Loucy (cell line): ENCODE measurements around the gene CCDC82.

ENCODE experiments used
- H2AFZ ChIP-seq: fragments of 200-600 bp; sonication (generic); 2 replicates; pipeline ENCODE4 v1.6.0; 2016; ENCODE audit warnings: antibody characterized with exemption, mild to moderate bottlenecking, low read length, moderate library complexity
- H3F3A ChIP-seq: fragments of 200-600 bp; 2 replicates; pipeline ENCODE4 v1.6.0; 2016; ENCODE audit warnings: antibody characterized with exemption, low read depth, mild to moderate bottlenecking
- H3K27me3 ChIP-seq: fragments of 200-600 bp; sonication (generic); 2 replicates; pipeline ENCODE4 v1.6.1; 2014; ENCODE audit warnings: low read length, mild to moderate bottlenecking; ENCODE audit not compliant: insufficient read depth, poor library complexity, severe bottlenecking
- H3K36me3 ChIP-seq: fragments of 200-600 bp; sonication (generic); 2 replicates; pipeline ENCODE4 v1.6.1; 2016; ENCODE audit warnings: low read length; ENCODE audit not compliant: insufficient read depth
- H3K4me1 ChIP-seq: fragments of 200-600 bp; sonication (generic); 2 replicates; pipeline ENCODE4 v1.5.1; 2014; ENCODE audit warnings: low read length, mild to moderate bottlenecking; ENCODE audit not compliant: insufficient read depth, poor library complexity, severe bottlenecking
- H3K4me2 ChIP-seq: fragments of 200-600 bp; sonication (generic); 2 replicates; pipeline ENCODE4 v1.6.0; 2014; ENCODE audit warnings: antibody characterized with exemption, low read length, low read depth, mild to moderate bottlenecking; ENCODE audit not compliant: poor library complexity, severe bottlenecking
- H3K4me3 ChIP-seq: fragments of 200-600 bp; sonication (generic); 2 replicates; pipeline ENCODE4 v1.5.1; 2014; ENCODE audit warnings: low read length, mild to moderate bottlenecking, mixed read lengths; ENCODE audit not compliant: poor library complexity, severe bottlenecking
- H3K79me2 ChIP-seq: fragments of 200-600 bp; sonication (generic); 2 replicates; pipeline ENCODE4 v1.6.1; 2014; ENCODE audit warnings: low read length; ENCODE audit not compliant: insufficient read depth
- H3K9ac ChIP-seq: fragments of 200-600 bp; sonication (generic); 2 replicates; pipeline ENCODE4 v1.6.0; 2014; ENCODE audit warnings: mild to moderate bottlenecking, low read depth, low read length, moderate library complexity; ENCODE audit not compliant: poor library complexity, severe bottlenecking
- H3K9me2 ChIP-seq: fragments of 200-600 bp; sonication (generic); replicated peaks from 2 replicates; pipeline ENCODE4 v1.6.1; 2016; ENCODE audit warnings: low read depth, low read length, mixed read lengths
- H3K9me3 ChIP-seq: fragments of 200-600 bp; sonication (generic); 2 replicates; pipeline ENCODE4 v1.6.1; 2014; ENCODE audit warnings: mild to moderate bottlenecking, antibody characterized with exemption, low read length, low read depth; ENCODE audit not compliant: insufficient read depth
- H4K20me1 ChIP-seq: fragments of 200-600 bp; sonication (generic); 2 replicates; pipeline ENCODE4 v1.6.0; 2014; ENCODE audit warnings: antibody characterized with exemption, low read length, mild to moderate bottlenecking; ENCODE audit not compliant: insufficient read depth, poor library complexity, severe bottlenecking
- EZH2phosphoT487 ChIP-seq: fragments of 200-600 bp; IDR thresholded peaks from 2 replicates; pipeline ENCODE4 v1.6.1; 2018; ENCODE audit warnings: antibody characterized with exemption, mild to moderate bottlenecking, moderate library complexity, borderline replicate concordance
- TF ChIP-seq, protein P1 (sequence below): fragments of 200-600 bp; sonication (generic); conservative IDR thresholded peaks from 2 replicates; pipeline ENCODE4 v1.5.1; 2014; ENCODE audit warnings: mild to moderate bottlenecking, antibody characterized with exemption, low read length

Gene CCDC82

DNA sequence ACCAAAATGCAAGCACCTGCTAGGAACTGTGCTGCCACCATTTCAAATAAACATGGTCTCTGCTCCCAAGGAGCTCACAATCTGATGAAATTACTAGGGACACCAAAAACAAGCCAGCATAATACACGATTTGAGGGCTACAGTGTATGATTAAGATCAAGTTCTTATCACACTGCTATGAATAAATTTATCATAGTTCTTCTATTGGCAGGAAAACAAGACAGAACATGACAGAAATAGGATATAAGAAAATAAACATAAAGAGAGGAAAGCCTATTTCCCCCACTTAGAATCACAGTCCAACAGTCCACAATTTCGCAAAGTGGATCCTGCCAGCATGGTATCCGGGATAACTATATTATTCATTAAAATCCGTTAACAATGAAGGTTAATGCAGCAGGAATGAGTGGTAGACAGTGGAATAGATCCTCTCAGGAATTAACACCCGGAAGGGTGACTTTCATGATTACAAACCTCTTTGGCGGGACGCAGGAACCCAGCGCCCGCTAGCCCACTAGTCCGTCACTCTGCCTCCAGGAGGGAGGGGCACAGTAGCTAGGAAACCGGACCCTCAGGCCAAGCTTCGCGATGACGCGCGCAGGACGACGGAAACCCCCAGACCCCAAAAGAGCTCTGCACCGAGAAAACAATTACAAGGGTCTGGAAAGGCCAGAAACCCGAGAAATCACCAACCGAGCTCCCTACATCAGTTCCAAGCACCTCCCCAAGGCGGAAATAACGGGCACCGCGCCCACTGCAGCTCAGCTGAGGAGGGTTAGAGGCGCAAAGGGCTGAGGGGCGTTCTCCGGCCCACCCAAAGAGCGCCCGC is 607 bp downstream of the CCDC82 start:
- peak overlapping the region; percentile 98 for H3K4me3 ChIP-seq
- H3K9me2 ChIP-seq = no peaks in the 10 kb centered on the region
- no peaks in the 10 kb centered on the region for H3K9me3 ChIP-seq
- H2AFZ ChIP-seq = peak overlapping the region; percentile 94
- H4K20me1 ChIP-seq = peaks cover 8% of the 10 kb centered on the region
- H3F3A ChIP-seq = 0 out of 2 replicates have a peak, but pooled peaks cover 3% of the 10 kb centered on the region
- peak overlapping the region; percentile 82 for H3K4me2 ChIP-seq
- peaks cover 69% of the 10 kb centered on the region for H3K79me2 ChIP-seq
- no peaks in the 10 kb centered on the region for H3K36me3 ChIP-seq
- no peaks in the 10 kb centered on the region for H3K27me3 ChIP-seq
- TF ChIP-seq, protein P1, sequence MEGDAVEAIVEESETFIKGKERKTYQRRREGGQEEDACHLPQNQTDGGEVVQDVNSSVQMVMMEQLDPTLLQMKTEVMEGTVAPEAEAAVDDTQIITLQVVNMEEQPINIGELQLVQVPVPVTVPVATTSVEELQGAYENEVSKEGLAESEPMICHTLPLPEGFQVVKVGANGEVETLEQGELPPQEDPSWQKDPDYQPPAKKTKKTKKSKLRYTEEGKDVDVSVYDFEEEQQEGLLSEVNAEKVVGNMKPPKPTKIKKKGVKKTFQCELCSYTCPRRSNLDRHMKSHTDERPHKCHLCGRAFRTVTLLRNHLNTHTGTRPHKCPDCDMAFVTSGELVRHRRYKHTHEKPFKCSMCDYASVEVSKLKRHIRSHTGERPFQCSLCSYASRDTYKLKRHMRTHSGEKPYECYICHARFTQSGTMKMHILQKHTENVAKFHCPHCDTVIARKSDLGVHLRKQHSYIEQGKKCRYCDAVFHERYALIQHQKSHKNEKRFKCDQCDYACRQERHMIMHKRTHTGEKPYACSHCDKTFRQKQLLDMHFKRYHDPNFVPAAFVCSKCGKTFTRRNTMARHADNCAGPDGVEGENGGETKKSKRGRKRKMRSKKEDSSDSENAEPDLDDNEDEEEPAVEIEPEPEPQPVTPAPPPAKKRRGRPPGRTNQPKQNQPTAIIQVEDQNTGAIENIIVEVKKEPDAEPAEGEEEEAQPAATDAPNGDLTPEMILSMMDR = no peak
- no peak for TF ChIP-seq EZH2phosphoT487
- peak overlapping the region; percentile 77 for H3K9ac ChIP-seq
- H3K4me1 ChIP-seq = peaks cover 63% of the 10 kb centered on the region

DNA sequence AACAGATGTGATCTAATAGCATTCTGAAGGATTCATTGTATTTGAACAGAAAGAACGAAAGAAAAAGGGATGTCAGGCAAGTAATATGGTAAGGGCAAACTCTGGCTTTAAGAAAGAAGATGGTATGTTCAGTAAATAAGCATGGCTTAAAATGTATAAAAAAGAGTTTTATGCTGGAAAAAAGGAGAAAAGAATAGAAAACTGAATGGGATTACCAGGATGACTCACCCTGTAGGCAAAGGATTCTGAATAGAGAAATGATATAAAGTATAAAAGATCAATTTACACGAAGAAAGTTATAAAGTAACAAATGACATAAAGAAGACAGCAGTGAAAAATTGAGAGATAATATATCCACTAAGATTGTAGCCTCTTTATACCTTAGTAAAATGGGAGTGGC is 4.5 kb downstream of the CCDC82 start:
- H4K20me1 ChIP-seq = peaks cover 8% of the 10 kb centered on the region
- H3K36me3 ChIP-seq = peaks cover 3% of the 10 kb centered on the region; the same call in 1 of the 2 replicates
- no peak overlapping the region for H3K9ac ChIP-seq
- H3K9me3 ChIP-seq = no peaks in the 10 kb centered on the region
- H2AFZ ChIP-seq = no peak overlapping the region
- H3K4me3 ChIP-seq = peak overlapping the region; percentile 98
- H3K27me3 ChIP-seq = no peaks in the 10 kb centered on the region
- H3F3A ChIP-seq = no peaks in the 10 kb centered on the region
- peaks cover 53% of the 10 kb centered on the region for H3K79me2 ChIP-seq
- TF ChIP-seq, protein P1 = no peak
- TF ChIP-seq EZH2phosphoT487 = no peak
- H3K4me1 ChIP-seq = peaks cover 59% of the 10 kb centered on the region
- no peaks in the 10 kb centered on the region for H3K9me2 ChIP-seq
- peak overlapping the region; percentile 82 for H3K4me2 ChIP-seq

DNA sequence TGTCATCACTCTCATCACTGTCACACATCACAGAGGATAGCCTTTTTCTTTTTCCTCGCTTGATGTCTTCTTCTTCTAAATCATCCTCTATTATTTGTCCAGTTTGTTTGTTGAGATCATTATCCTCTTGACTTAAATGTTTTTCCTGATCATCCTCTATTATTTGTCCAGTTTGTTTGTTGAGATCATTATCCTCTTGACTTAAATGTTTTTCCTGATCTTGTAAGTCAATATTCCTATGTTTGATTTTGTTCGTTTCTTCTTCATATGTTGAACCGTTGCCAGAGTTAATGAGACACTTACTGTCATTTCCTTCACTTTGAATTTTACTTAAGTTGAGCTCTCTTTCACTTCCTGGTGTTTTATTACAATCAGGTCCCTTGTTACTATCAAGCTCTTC is 5.6 kb downstream of the CCDC82 start:
- no peak overlapping the region for H2AFZ ChIP-seq
- H4K20me1 ChIP-seq = peaks cover 8% of the 10 kb centered on the region
- peak overlapping the region; percentile 63 for H3K4me3 ChIP-seq
- no peaks in the 10 kb centered on the region for H3K27me3 ChIP-seq
- H3K9me3 ChIP-seq = no peaks in the 10 kb centered on the region
- H3K9me2 ChIP-seq = no peaks in the 10 kb centered on the region
- H3K36me3 ChIP-seq = peaks cover 3% of the 10 kb centered on the region; the same call in 1 of the 2 replicates
- peaks cover 46% of the 10 kb centered on the region for H3K79me2 ChIP-seq
- no peak for TF ChIP-seq EZH2phosphoT487
- TF ChIP-seq, protein P1 = no peak
- H3K4me2 ChIP-seq = peak overlapping the region; percentile 82
- peak overlapping the region; percentile 42 for H3K9ac ChIP-seq
- no peaks in the 10 kb centered on the region for H3F3A ChIP-seq
- H3K4me1 ChIP-seq = peaks cover 59% of the 10 kb centered on the region
